Peyer's patch (tissue), 4 donors: Measurements from ENCODE around the gene STIMATE. TPM values are rescaled to one million over a fixed set of nuclear protein-coding genes. Genes with fewer than 3 reads are reported as not detected.

Source experiments
- DNase-seq, 3 donors: peaks; one replicate each; pipeline ENCODE4 v3.0.0-alpha.2; 2017 to 2019
- H3K27ac ChIP-seq, 4 donors: fragments of 200-600 bp; sonication (generic); one replicate each; pipeline ENCODE4 v1.5.1; 2016 to 2019
- H3K27me3 ChIP-seq, 2 donors: fragments of 200-600 bp; sonication (generic); one replicate each; pipeline ENCODE4 v1.5.1; 2019
- H3K36me3 ChIP-seq, 3 donors: fragments of 200-600 bp; sonication (generic); one replicate each; pipeline ENCODE4 v1.5.1; 2016 to 2019
- H3K4me1 ChIP-seq, 4 donors: fragments of 200-600 bp; sonication (generic); one replicate each; pipeline ENCODE4 v1.5.1; 2016 to 2019
- H3K4me3 ChIP-seq, 4 donors: fragments of 200-600 bp; sonication (generic); 1 replicate in 3 of 4; 2 replicates in 1 of 4; pipeline ENCODE4 v1.5.1; 2016 to 2019; ENCODE audit warnings: mild to moderate bottlenecking in 1 of 4
- H3K9me3 ChIP-seq, 4 donors: fragments of 200-600 bp; sonication (generic); one replicate each; pipeline ENCODE4 v1.5.1; 2016 to 2019; ENCODE audit warnings: mild to moderate bottlenecking in 1 of 4
- POLR2A ChIP-seq, 2 donors: fragments of 450-650 bp; IDR thresholded peaks; one replicate each; pipeline ENCODE4 v1.5.1; 2017; ENCODE audit warnings: antibody characterized with exemption in 2 of 2, mild to moderate bottlenecking in 2 of 2, moderate library complexity in 2 of 2
- total RNA-seq, 4 donors: library from RNA; depleted of rRNA; stranded (reverse); fragments of >200 nt; gene quantifications; one replicate each; pipeline ENCODE4 v1.1.0, GENCODE V29; 2016
- TF ChIP-seq, protein P1 (sequence below), 6 experiments: fragments of 450-650 bp in 4 of 6; fragments of 200-600 bp in 2 of 6; sonication (generic) in 1 of 6; IDR thresholded peaks; one replicate each; pipeline ENCODE4 v1.5.1; 2017 to 2019; ENCODE audit warnings: antibody characterized with exemption in 6 of 6, mild to moderate bottlenecking in 3 of 6, moderate library complexity in 1 of 6

The STIMATE gene
- total RNA-seq, 4 donors from 2014 or later, result 16.1 to 91.6 (median 17.0) TPM

DNA sequence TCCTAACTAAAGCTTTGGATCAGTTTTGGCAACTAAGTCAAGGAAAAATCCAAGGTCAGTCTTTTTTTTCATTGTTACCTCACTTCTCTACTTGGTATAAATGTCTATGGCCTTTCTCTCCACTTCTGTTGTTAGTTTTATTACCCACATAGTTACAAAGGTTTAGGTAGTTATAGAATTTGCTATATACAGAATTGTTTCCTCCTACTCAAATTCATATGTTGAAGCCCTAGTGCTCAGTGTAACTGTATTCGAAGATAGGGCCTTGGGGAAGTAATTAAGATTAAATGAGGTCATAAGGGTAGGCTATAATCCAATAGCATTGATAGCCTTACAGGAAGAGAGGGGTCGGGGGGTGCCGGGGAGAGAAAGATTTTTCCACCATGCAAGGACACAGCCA is 19.7 kb upstream of the STIMATE start:
- Histone ChIP-seq H3K27me3 (no peaks in the 10 kb centered on the region), H3K36me3 (peaks cover 0 to 52% (median 0%) of the 10 kb centered on the region in 3 donors), H3K9me3 (no peaks in the 10 kb centered on the region), H3K27ac (no peak overlapping the region), H3K4me1 (no peaks in the 10 kb centered on the region), H3K4me3 (no peak overlapping the region)
- DNase-seq, result no peak
- TF ChIP-seq, protein P1, sequence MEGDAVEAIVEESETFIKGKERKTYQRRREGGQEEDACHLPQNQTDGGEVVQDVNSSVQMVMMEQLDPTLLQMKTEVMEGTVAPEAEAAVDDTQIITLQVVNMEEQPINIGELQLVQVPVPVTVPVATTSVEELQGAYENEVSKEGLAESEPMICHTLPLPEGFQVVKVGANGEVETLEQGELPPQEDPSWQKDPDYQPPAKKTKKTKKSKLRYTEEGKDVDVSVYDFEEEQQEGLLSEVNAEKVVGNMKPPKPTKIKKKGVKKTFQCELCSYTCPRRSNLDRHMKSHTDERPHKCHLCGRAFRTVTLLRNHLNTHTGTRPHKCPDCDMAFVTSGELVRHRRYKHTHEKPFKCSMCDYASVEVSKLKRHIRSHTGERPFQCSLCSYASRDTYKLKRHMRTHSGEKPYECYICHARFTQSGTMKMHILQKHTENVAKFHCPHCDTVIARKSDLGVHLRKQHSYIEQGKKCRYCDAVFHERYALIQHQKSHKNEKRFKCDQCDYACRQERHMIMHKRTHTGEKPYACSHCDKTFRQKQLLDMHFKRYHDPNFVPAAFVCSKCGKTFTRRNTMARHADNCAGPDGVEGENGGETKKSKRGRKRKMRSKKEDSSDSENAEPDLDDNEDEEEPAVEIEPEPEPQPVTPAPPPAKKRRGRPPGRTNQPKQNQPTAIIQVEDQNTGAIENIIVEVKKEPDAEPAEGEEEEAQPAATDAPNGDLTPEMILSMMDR (IDR thresholded peaks at IDR 0.05), result no peak
- TF ChIP-seq POLR2A (IDR thresholded peaks at IDR 0.05), result no peak

DNA sequence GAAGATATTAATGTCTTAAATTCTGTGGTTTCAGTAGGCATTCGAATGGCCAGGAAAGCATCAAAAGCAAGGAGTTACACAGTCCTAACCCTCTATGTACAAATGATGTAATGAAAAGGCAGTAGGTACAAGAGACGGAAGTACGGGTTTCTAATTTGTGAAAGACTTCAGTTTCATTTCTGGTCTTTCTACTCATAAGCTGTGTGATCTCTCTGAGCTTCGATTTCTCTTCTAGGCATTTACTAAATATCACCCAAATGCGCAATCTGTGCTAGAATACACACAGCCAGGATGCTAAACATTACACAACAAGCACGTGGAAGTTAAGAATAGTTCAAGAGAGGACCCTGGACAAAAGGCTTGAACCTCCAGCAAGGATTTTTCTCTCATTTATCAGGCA is 17.9 kb upstream of the STIMATE start:
- H3K9me3 ChIP-seq, result no peaks in the 10 kb centered on the region
- no peak for DNase-seq
- no peak for TF ChIP-seq POLR2A (IDR thresholded peaks at IDR 0.05)
- TF ChIP-seq, protein P1 (IDR thresholded peaks at IDR 0.05), result no peak
- peaks cover 0 to 47% (median 0%) of the 10 kb centered on the region in 3 donors for H3K36me3 ChIP-seq
- H3K27me3 ChIP-seq, result no peaks in the 10 kb centered on the region
- H3K4me1 ChIP-seq, result no peaks in the 10 kb centered on the region
- no peak overlapping the region for H3K27ac ChIP-seq
- H3K4me3 ChIP-seq, result no peak overlapping the region

DNA sequence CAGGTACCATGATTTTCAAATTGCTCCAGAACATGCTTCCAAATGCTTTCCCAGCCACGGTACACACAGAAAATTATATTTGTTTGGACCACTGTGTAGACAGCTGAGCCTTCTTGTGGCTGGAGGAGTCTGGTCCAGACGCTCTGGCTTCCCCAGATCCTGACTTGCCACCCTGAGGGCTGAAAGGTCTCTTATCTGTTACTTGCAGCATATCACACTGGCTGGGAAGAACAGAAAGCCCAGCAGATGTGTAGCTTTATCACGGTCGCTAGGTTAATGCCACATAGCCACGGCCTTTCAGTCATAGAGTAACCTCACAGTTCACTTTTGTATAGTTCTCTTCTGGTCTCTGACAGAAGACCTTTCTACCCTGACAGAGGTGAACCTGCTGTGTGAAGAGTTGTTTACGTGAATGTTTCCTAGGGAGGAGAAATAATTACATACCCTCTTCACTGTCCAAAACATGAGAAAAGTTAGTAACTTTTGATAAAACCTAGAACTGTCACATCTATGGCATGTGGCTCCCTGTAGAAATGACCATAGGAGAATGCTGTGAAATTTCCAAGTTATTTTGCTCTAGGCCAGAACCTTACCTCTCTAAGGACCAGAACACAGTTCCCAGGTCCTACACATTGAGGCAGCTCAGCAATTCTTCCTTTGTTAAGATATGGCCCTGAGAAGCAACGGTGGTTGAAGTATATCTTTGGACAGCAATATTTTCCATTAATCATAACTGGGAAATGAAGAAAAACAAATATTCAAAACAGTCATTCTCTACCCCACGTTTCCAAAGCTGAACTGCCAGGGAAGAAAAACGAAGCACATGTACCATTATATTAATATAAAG is 15.8 kb upstream of the STIMATE start:
- Histone ChIP-seq H3K27me3 (no peaks in the 10 kb centered on the region), H3K4me1 (no peaks in the 10 kb centered on the region), H3K27ac (no peak overlapping the region), H3K4me3 (no peak overlapping the region), H3K9me3 (no peaks in the 10 kb centered on the region), H3K36me3 (peaks cover 0 to 32% (median 0%) of the 10 kb centered on the region in 3 donors)
- TF ChIP-seq, protein P1 (IDR thresholded peaks at IDR 0.05), result no peak
- TF ChIP-seq POLR2A (IDR thresholded peaks at IDR 0.05), result no peak
- no peak for DNase-seq

DNA sequence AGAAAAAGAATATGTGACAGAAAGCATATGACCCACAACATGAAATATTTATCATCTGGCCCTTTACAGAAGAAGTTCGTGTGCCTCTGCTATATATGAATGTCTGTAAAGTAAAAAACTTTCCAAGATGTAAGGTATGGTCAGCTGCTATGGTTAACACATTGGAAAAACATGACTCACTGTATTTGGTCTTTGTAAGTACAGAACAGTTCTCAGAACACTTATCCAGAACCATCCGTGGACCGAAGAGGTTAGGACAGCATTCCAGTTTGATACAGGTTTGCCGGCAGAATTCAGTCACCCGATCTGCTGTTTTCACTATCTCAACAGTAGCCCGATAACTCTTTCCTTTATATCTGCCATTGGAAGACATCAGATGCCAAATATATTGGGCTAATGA is 13.5 kb upstream of the STIMATE start:
- Histone ChIP-seq H3K9me3 (no peaks in the 10 kb centered on the region), H3K4me3 (no peak overlapping the region), H3K36me3 (peaks cover 0 to 46% (median 0%) of the 10 kb centered on the region in 3 donors)

DNA sequence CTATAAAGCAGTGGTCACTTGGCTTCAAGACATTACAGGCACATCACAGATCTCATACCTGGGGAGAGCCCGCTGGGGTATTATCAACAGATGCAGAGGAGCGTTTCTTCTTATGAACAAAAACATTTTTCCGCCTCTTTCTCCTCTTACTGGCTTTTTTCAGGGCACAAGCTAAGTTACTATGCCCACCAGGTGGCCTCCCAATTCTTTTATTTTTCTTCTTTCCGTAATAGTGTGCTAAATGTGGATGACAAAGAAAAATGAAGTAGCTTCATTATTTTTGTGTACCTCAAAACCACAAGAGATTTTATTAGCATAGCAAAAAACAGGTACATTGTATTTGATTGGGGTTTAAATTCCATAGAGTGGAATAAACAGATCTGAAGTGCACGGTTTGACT is 10.1 kb upstream of the STIMATE start:
- Histone ChIP-seq H3K27ac (no peak overlapping the region), H3K4me1 (no peaks in the 10 kb centered on the region), H3K9me3 (no peaks in the 10 kb centered on the region), H3K4me3 (no peak overlapping the region), H3K36me3 (peaks cover 0 to 38% (median 0%) of the 10 kb centered on the region in 3 donors), H3K27me3 (no peaks in the 10 kb centered on the region)
- DNase-seq, result no peak
- TF ChIP-seq, protein P1 (IDR thresholded peaks at IDR 0.05), result no peak
- no peak for TF ChIP-seq POLR2A (IDR thresholded peaks at IDR 0.05)

More for the DNA sequence above, 13.5 kb upstream of the STIMATE start:
- TF ChIP-seq POLR2A (IDR thresholded peaks at IDR 0.05), result no peak
- TF ChIP-seq, protein P1 (IDR thresholded peaks at IDR 0.05), result no peak
- Histone ChIP-seq H3K4me1 (no peaks in the 10 kb centered on the region), H3K27me3 (no peaks in the 10 kb centered on the region), H3K27ac (no peak overlapping the region)
- DNase-seq, result no peak
